DMS153 treated with DMSO at 0.1 percent for 48 hours (cell line): ENCODE data around the gene SRF.

Source experiments
- DNase-seq: peaks from one replicate; lab custom pipeline; 2025; ENCODE audit not compliant: unreplicated experiment; lab: John Stamatoyannopoulos, UW

SRF gene

DNA sequence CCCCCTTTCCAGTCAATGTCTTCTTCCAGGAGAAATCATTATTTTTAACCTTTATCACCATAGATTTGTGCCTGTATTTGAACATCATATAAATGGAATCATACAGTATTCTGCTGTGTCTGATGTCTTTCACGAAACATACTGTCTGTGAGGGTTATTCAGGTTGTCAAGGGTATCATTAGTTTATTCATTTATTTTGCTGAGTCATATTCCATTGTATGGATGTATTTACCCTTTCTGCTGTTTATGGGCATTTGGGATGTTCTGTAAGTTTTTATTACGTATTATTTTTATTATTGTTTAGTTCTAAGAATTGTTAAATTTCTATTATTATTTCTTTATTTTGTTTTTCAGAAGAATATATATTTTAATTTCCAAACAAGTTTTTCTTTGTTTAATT, 36.2 kb downstream of the SRF start:
- DNase-seq, result no peak

DNA sequence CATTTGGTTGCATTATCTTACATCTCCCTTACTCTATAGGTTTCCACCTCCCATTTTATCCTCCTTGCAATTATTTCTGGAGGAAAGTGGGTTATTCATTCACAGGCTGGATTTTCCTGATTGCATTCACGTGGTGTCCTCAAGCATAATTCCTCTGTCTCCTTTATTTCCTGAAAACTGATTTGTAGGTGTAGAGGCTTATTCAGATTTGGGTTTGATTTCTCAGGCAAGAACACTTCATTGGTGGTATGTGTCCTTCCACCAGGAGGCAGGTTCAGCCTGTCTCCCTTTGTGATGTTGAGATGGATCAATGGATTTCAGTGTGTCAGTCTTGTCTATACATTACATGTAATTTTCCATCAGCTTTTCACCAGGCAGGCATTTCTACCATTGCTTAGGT, 40.9 kb downstream of the SRF start:
- DNase-seq, result no peak

DNA sequence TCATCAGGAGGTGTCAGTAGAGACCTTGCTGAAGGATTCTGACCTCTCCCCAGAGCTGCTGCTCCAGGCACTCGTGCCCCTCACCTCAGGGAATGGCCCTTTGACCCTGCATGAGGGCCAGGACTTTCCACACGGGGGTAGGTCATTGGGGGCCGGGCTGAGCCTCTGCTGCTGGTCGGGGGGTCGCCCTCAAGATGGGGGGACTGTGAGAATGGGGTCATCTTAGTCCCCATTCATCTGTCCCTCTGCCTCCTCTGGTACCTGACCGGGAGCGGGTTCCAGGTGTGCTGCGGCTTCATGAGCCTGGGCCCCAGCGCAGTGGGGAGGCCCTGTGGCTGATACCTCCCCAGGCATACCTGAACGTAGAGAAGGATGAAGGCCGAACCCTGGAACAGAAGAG, 42.4 kb downstream of the SRF start:
- DNase-seq, result no peak

DNA sequence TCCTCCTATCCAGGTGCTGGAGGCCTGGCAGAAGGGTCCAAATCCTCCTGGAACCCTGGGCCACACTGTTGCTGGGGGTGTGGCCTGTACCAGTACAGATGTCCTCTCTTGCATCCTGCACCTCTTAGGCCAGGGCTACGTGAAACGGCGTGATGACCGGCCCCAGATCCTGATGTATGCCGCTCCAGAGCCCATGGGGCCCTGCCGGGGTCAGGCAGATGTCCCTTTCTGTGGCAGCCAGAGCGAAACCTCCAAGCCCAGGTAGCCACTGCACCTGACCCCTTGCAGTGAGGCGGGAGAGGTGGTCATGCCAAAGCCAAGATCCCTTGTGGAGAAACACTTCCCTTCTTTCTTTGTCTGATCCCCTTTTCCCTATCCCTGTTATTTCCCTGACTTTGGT, 44.0 kb downstream of the SRF start:
- no peak for DNase-seq

DNA sequence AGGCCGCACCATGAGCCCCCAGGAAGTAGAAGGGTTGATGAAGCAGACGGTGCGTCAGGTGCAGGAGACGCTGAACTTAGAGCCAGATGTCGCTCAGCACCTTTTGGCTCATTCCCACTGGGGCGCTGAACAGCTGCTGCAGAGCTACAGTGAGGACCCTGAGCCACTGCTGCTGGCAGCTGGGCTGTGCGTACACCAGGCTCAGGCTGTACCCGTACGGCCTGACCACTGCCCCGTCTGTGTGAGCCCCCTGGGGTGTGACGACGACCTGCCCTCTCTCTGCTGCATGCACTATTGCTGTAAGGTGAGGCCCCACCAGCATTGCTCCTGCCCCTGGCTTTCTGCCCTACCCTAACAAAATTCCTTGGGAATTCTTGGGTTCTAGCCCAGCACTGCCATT, 45.1 kb downstream of the SRF start:
- no peak for DNase-seq

DNA sequence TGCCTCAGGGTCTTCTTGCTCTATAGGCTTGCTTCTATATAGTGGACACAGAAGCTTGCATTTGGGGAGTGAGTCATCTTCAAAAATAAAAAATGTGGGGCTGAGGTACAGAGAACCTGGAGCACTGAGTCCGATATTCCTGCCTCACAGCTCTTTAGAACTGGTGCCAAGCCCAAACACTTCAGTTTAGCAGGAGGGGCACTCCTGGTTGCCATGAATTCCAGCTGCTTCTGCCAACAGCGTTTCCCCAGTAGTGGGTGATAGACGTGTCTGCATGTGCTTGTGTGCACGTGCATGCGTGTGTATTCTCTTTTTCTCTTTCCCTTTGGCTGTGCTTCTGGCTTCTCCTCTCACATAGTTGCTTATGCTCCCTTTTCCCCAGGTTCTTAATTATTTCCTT, 46.3 kb downstream of the SRF start:
- DNase-seq, result no peak

DNA sequence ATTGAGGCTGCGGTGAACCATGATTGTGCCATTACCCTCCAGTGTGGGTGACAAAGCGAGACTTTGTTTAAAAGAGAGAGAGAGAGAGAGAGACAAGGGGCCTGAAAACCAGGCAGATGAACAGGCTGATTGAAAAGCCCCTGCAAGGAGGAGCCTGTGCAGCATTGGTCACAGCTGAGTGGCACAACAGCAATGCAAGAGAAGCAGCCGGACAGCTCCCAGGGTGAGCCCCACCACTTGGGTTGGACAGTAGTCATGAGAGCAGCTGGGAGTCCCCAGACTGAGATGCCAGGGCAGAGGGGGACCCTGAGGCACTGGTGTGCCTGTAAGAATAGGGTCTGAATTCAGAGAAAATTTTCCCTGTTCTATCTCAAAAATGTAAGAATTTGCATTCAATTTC, 48.0 kb downstream of the SRF start:
- no peak for DNase-seq

DNA sequence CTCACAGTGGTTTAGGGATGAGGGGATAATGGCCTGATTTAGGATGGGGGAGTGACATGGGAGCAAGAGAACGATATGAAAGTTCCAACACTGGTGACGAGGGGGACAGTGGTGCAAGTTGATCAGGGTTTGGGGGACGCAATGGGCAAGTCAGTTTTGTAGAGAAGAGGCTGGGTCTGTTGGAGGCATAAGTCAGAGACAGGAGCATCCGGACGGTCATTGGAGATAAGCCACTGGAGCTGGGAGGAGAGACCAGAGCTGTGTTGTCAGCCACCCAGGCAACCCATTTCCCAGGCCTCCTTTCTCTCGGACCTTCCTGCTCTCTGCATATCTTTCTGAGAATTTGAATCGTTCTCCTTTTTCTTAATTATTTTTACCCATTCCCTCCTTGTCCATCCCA, 48.7 kb downstream of the SRF start:
- no peak for DNase-seq

DNA sequence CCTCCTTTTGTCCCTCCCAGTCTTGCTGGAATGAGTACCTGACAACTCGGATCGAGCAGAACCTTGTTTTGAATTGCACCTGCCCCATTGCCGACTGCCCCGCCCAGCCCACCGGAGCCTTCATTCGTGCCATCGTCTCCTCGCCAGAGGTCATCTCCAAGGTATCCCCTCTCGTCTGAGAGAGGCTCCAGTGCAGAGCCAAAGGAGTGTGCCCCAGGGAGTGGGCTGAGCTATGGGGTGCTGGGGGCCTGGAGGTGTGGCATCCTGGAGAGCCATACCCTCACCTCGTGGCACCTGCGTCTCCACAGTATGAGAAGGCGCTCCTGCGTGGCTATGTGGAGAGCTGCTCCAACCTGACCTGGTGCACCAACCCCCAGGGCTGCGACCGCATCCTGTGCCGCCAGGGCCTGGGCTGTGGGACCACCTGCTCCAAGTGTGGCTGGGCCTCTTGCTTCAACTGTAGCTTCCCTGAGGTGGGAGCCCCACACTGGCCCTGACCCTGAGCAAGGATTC, 49.4 kb downstream of the SRF start:
- DNase-seq, result no peak

DNA sequence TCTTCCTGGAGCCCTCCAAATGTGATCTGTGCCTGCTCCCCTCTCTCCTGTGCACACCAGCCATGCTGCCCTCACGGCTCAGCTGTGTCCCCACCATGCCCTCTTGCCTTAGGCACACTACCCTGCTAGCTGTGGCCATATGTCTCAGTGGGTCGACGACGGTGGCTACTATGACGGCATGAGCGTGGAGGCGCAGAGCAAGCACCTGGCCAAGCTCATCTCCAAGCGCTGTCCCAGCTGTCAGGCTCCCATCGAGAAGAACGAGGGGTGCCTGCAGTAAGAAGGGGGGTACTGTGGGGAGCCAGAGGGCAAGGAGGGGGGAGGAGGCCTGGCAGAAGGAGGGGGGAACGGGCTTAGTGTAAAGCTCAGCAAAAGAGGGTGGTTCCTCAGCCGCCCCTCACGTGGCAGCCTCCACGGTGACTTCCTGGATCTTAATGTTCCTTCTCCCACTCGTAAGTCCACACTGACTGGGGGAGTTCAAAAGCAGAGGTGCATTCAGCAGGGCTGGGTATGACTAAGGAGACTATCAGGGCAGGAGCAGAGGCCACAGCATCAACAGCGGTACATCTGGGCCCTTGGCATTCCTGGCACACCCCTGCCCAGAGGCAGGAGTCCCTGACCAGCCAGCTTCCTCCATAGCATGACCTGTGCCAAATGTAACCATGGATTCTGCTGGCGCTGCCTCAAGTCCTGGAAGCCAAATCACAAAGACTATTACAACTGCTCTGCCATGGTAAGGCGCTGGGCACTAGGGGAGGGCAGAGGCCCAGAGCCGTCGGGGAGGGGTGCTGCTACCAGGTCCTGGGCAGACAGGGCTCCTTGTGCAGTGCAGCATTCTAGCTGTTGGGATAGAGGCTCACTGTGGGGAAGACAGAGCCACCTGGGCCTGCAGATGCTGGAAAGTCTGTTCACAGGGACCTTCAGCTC, 50.2 kb downstream of the SRF start:
- DNase-seq, result no peak

DNA sequence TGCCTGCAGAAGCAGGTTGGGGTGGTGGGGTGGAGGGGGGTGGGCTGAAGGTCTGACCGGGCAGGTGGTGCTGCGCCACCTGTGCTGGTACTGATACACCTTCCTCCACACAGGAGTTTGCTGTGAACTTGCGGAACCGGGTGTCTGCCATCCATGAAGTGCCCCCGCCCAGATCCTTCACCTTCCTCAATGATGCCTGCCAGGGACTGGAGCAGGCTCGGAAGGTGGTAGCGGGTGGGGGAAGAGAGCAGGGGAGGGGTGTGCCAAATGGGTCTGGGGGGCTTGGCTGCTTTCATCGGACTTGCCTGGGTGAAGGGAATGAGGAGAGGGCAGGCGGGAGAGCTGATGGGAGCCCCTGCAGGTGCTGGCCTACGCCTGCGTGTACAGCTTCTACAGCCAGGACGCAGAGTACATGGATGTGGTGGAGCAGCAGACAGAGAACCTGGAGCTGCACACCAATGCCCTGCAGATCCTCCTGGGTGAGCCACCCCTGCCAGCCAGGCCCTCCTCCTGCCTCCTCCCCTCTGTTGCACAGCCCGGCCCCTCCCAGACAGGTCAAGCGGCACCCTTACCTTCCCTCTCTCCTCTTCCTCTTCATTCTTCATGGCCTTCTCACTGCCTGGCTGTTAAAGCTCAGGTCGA, 51.5 kb downstream of the SRF start:
- no peak for DNase-seq

DNA sequence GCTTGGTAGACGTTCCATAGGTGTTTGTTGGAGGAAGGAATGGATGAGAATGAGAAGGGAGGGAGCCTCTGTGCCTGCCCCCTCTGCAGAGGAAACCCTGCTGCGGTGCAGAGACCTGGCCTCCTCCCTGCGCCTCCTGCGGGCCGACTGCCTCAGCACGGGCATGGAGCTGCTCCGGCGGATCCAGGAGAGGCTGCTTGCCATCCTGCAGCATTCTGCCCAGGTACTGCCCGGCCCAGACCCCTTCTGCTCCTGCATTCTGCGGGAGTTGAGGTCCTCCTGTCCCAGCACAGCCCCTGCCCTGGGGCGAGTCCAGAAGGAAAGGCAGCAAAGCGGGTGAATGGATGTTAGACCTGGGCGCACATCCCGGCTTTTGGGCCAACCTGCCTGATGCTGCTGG, 52.1 kb downstream of the SRF start:
- no peak for DNase-seq

DNA sequence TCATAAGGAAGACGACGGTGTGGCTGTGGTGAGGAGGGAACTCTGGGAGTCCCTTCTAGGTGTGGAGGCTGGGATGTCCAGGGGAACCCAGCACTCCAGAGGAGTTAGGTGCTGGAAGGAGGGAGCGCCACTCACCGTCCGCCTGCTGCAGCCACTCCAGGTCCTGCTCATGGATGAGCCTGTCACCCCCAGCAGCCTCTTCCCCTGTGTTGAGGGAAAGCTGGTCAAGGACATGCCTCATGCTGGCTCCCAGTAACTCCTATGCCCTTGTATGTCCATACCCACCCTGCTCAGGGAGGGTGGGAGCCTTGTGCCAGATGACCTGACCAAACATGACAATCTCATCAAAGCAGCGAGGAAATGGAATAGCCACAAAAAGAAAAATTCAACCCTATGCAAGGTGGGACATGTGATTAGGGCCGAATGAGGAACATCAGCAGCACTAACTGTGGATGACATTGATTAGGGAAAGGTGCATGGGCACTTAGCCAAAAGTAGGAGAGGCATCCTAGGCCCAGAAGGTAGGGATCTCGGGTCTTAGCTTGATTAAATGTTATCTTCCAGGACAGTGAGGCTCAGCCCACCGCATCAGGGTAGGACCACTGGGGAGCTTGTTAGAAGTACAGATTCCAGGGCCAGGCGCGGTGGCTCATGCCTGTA, 55.3 kb downstream of the SRF start:
- no peak for DNase-seq

DNA sequence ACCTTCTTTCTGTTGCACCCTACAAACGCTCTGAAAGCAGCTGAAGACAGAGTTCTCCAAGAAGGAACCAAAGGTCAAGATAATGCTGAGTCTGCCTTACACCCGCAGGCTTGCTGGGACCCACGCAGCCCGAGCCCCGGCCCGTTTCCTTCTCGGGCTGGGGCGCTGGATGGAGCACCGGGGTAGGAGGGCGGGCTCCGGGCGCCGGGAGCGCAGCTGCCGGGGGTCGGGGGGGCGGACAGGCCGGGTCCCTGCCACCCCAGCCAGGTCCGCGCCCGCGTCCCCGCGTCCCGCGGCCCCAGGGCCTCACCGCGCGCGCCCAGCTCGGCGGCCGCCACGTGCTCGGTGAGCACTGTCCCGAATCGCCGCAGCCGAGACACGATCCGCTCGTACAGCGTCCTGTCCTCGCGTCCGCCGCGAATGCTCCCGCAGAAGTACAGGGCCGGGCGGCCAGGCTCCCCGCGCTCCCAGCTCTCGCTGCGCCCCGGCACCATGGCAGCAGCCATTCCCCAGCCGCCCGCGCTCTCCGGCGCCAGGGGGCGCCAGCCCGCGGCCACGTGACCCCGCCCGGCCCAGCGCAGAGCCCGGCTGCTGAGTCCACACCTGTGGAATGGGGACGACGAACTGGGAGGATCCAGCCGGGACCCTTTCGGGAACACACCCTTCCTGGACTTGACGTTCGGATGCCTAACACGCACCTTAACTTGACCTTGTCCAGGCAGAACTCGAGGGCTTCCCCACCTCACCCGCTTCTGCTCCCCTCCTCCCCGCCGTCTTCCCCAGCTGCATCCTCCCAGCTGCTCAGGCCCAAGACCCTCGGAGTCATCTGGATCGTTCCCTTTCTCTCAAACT, 58.1 kb downstream of the SRF start, which contains the start of gene DNPH1:
Gene DNPH1, minus strand, starts transcription at position 531 of the 852 bp plus-strand sequence. Its CDS starts 25 bp downstream, at position 506.
- DNase-seq, result peak; percentile 45

DNA sequence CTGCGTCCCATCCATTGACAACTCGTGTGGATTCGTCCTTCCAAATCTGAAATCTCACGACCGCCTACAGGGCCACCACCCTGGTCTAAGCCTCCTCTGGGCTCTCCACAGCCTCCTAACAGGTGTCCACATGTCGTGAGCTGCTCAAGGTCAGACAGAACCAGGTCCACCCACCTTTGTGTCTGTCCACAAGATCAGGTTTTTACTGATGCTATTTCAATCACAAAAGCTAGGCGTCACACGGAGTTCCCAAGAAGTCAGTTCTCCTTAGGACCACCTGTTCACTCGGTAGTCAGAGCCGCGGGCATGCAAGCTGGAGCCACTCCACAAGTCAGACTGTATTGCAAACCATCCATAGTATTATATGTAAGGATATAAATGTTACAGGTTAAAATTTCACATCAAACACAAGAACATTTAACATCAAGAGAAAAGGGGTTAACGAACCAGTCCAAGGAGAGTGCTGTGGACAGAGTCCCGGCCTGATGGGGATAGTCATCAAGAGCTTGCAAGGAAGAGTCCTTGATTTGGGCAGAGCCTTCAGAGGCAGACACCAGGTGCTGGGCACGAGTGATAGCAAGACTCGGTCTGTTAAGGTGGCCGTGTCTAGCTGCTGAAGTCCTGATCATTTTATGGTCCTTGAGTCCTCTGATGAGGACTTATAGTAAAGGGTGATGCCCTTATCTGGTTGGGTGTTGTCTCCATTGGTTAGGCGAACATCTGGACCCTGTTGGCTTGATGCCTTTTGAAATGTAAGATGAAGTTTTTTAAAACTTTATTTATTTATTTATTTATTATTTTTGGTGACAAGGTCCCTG, 58.9 kb downstream of the SRF start:
- DNase-seq, result no peak

DNA sequence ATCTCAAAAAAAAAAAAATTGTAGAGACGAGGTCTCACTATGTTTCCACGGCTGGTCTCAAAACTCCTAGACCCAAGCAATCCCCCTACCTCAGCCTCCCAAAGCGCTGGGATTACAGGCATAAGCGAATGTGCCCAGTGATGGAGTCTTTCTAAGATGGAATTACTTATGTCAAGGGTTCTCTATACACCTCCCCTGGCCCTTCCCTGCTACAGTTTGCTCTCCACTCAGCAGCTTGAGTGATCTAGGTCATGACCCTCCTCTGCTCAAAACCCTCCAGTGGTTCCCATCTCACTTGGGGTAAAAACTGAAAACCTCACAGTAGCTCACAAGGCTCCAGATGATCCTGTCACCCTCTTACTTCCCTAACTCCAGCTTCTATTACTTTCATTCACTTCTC, 60.0 kb downstream of the SRF start:
- no peak for DNase-seq
